Measurements from ENCODE around the gene ARHGAP6. TPM values are rescaled to one million over a fixed set of nuclear protein-coding genes. Genes with fewer than 3 reads are reported as not detected.

Gene ARHGAP6
- total RNA-seq, 3 donors from 2014 or later: 10.1 to 32.6 (median 14.7) TPM

GRCh38 chrX:11334165-11334564 lies 331.6 kb downstream of the ARHGAP6 start:
- no peak overlapping the region for H3K4me3 ChIP-seq
- peaks cover 0 to 13% of the 10 kb centered on the region in 2 donors for H3K27me3 ChIP-seq
- H3K36me3 ChIP-seq: no peaks in the 10 kb centered on the region
- TF ChIP-seq POLR2A (IDR thresholded peaks at IDR 0.05) (no peak), POLR2AphosphoS5 (IDR thresholded peaks at IDR 0.05) (no peak)
- TF ChIP-seq, protein P1, sequence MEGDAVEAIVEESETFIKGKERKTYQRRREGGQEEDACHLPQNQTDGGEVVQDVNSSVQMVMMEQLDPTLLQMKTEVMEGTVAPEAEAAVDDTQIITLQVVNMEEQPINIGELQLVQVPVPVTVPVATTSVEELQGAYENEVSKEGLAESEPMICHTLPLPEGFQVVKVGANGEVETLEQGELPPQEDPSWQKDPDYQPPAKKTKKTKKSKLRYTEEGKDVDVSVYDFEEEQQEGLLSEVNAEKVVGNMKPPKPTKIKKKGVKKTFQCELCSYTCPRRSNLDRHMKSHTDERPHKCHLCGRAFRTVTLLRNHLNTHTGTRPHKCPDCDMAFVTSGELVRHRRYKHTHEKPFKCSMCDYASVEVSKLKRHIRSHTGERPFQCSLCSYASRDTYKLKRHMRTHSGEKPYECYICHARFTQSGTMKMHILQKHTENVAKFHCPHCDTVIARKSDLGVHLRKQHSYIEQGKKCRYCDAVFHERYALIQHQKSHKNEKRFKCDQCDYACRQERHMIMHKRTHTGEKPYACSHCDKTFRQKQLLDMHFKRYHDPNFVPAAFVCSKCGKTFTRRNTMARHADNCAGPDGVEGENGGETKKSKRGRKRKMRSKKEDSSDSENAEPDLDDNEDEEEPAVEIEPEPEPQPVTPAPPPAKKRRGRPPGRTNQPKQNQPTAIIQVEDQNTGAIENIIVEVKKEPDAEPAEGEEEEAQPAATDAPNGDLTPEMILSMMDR (IDR thresholded peaks at IDR 0.05): no peak
- intact Hi-C loops (cut with DNase I; ENCODE audit: low total_unique reads): loop anchor here (5.0 kb wide), 1 partner anchor 573 kb away; no protein-coding TSS in a partner anchor
- no peaks in the 10 kb centered on the region for H3K9me3 ChIP-seq
- no peak for DNase-seq (ENCODE audit: low spot score in 2 of 2)
- no peak overlapping the region for H3K27ac ChIP-seq
- no peaks in the 10 kb centered on the region for H3K4me1 ChIP-seq

- Histone ChIP-seq H3K27me3 (peaks cover 0 to 6% of the 10 kb centered on the region in 2 donors), H3K27ac (no peak overlapping the region), H3K9me3 (no peaks in the 10 kb centered on the region), H3K4me1 (no peaks in the 10 kb centered on the region), H3K36me3 (no peaks in the 10 kb centered on the region), H3K4me3 (no peak overlapping the region)
- TF ChIP-seq POLR2AphosphoS5 (IDR thresholded peaks at IDR 0.05): no peak
- TF ChIP-seq POLR2A (IDR thresholded peaks at IDR 0.05): no peak
- TF ChIP-seq, protein P1 (IDR thresholded peaks at IDR 0.05): no peak
- DNase-seq (ENCODE audit: low spot score in 2 of 2): no peak
- intact Hi-C loops (cut with DNase I; ENCODE audit: low total_unique reads): loop anchor here (5.0 kb wide), 1 partner anchor 576 kb away; no protein-coding TSS in a partner anchor
These were observed 333.9 kb downstream of the ARHGAP6 start for GRCh38 chrX:11331788-11332187.

- Histone ChIP-seq H3K4me1 (no peaks in the 10 kb centered on the region), H3K4me3 (no peak overlapping the region), H3K36me3 (no peaks in the 10 kb centered on the region), H3K27me3 (no peaks in the 10 kb centered on the region), H3K9me3 (peaks cover 0 to 4% of the 10 kb centered on the region in 2 donors), H3K27ac (no peak overlapping the region)
- intact Hi-C loops (cut with DNase I; ENCODE audit: low total_unique reads): no loop called here
- no peak for TF ChIP-seq POLR2AphosphoS5 (IDR thresholded peaks at IDR 0.05)
- no peak for DNase-seq (ENCODE audit: low spot score in 2 of 2)
These were observed 336.7 kb downstream of the ARHGAP6 start for GRCh38 chrX:11329021-11329420.

DNA sequence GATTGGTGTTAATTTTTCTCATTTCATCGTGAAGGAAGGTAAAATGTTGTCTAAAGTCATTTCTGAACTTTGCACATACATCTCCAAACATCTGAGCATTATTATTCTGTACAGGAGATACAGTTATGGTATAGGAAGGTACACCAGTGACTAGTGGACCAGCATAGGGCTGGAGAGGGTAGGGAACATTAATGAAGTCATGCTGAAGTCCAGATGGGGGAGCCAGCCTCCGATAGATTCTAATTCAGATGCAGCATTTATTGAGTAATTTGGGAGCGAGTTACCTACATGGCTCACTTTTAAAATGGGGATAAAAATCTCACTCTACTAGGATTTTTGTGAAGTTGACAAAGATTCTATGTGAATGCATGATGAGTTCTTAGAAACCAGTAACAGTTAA lies 337.6 kb downstream of the ARHGAP6 start:
- intact Hi-C loops (cut with DNase I; ENCODE audit: low total_unique reads): no loop called here
- peaks cover 0 to 9% of the 10 kb centered on the region in 2 donors for H3K9me3 ChIP-seq
- H3K36me3 ChIP-seq: no peaks in the 10 kb centered on the region
- no peak for DNase-seq (ENCODE audit: low spot score in 2 of 2)
- TF ChIP-seq, protein P1 (IDR thresholded peaks at IDR 0.05): no peak
- TF ChIP-seq POLR2A (IDR thresholded peaks at IDR 0.05) (no peak), POLR2AphosphoS5 (IDR thresholded peaks at IDR 0.05) (no peak)
- no peak overlapping the region for H3K27ac ChIP-seq
- no peaks in the 10 kb centered on the region for H3K4me1 ChIP-seq
- no peak overlapping the region for H3K4me3 ChIP-seq
- H3K27me3 ChIP-seq: no peaks in the 10 kb centered on the region

DNA sequence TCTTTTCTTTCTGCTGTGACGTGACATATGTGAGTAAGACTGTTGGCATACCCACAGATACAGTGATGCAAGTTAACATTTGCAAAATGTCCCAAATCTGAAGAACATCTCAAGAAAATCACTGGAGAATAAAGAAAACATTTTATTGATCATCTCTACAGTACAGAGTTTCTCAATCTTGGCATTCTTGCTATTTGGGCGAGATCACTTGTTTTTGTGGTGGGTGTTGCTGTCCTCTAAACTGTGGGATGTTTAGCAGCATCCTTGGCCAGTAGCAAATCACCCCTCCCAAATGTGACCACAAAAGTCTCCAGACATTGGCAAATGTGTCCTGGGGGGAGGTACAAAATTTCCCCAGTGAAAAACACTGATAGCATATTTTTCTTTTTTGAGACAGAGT lies 343.7 kb downstream of the ARHGAP6 start:
- DNase-seq (ENCODE audit: low spot score in 2 of 2): no peak
- Histone ChIP-seq H3K27me3 (peaks cover 0 to 13% of the 10 kb centered on the region in 2 donors), H3K36me3 (no peaks in the 10 kb centered on the region), H3K9me3 (peaks cover 0 to 9% of the 10 kb centered on the region in 2 donors), H3K4me1 (no peaks in the 10 kb centered on the region), H3K27ac (no peak overlapping the region), H3K4me3 (no peak overlapping the region)
- TF ChIP-seq, protein P1 (IDR thresholded peaks at IDR 0.05): no peak
- TF ChIP-seq POLR2AphosphoS5 (IDR thresholded peaks at IDR 0.05): no peak
- no peak for TF ChIP-seq POLR2A (IDR thresholded peaks at IDR 0.05)
- intact Hi-C loops (cut with DNase I; ENCODE audit: low total_unique reads): no loop called here
